WERI-Rb-1 (cell line): Measurements from ENCODE around the gene BSCL2.

Source experiments
- DNase-seq: peaks from one replicate; pipeline ENCODE4 v3.0.0-alpha.2; 2020
- H3K27ac ChIP-seq: fragments of 250-450 bp; sonication (Bioruptor Pico); 2 replicates; pipeline ENCODE4 v1.5.1; 2020; ENCODE audit warnings: mild to moderate bottlenecking, moderate library complexity
- H3K27me3 ChIP-seq: fragments of 250-450 bp; sonication (Bioruptor Pico); 2 replicates; pipeline ENCODE4 v1.5.1; 2021; ENCODE audit warnings: mild to moderate bottlenecking, low read depth, moderate library complexity; ENCODE audit not compliant: insufficient read depth, severe bottlenecking
- H3K36me3 ChIP-seq: fragments of 250-450 bp; sonication (Bioruptor Pico); 2 replicates; pipeline ENCODE4 v1.5.1; 2020; ENCODE audit warnings: mild to moderate bottlenecking, moderate library complexity
- H3K4me3 ChIP-seq: 2 replicates; pipeline ENCODE4 v1.5.1; 2011; ENCODE audit warnings: low read depth, mild to moderate bottlenecking, control low read depth, low read length
- H3K9me3 ChIP-seq: fragments of 250-450 bp; sonication (Bioruptor Pico); 2 replicates; pipeline ENCODE4 v1.5.1; 2021; ENCODE audit warnings: mild to moderate bottlenecking, moderate library complexity; ENCODE audit not compliant: severe bottlenecking
- CTCF ChIP-seq: IDR thresholded peaks from 2 replicates; pipeline ENCODE4 v1.5.1; 2011; ENCODE audit warnings: low read depth, mild to moderate bottlenecking, control low read depth, inconsistent platforms, low read length

The BSCL2 gene

GRCh38 chr11:62715150-62716130 is 8.2 kb upstream of the BSCL2 start:
- Histone ChIP-seq H3K27me3 (no peaks in the 10 kb centered on the region), H3K9me3 (no peaks in the 10 kb centered on the region), H3K27ac (no peak overlapping the region), H3K4me3 (no peak overlapping the region), H3K36me3 (peaks cover 92% of the 10 kb centered on the region)
- 0 out of 2 replicates have a peak, but pooled peaks have one; percentile 8 for TF ChIP-seq CTCF
- no peak for DNase-seq

DNA sequence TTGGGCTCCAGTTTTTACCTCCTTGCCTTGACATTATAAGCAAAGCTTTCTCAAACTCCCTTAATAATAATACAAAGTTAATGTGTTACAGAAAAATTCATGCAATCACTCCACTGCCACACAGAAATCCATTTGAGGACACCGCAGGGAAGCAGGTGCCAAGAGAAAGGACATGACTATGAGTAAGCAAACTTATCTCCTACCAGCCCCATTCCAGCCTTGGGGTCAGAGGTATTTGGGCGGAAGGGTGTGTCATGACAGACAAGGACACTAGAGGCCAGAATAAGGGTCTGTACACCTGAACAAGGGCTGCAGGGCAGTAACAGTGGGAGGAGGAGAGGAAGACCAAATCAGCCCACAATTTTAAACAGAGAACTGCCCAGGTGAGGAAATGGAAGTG is 6.1 kb upstream of the BSCL2 start:
- no peak for TF ChIP-seq CTCF
- Histone ChIP-seq H3K9me3 (no peaks in the 10 kb centered on the region), H3K27ac (no peak overlapping the region), H3K4me3 (no peak overlapping the region), H3K36me3 (peaks cover 81% of the 10 kb centered on the region), H3K27me3 (no peaks in the 10 kb centered on the region)
- DNase-seq, result no peak

DNA sequence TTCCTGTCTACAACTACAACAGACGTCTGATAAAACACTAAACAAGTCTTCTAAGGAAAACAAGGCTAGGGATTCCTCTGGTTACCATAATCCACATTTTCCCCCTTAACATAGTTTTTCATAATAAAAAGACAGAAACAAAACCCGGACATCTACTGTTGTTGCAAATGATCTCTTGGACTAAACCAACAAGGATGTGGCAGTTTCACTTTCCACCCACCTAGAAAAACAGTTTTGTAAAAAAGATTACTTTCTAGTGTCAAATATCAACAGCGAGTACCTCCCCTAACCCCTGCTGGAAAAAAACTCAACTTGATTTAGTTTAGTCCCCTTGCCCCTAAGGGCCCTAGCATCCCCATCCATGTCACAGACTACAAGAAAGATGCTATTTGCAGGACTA is 5.6 kb upstream of the BSCL2 start:
- Histone ChIP-seq H3K9me3 (no peaks in the 10 kb centered on the region), H3K36me3 (peaks cover 78% of the 10 kb centered on the region), H3K27ac (no peak overlapping the region), H3K4me3 (no peak overlapping the region), H3K27me3 (no peaks in the 10 kb centered on the region)
- DNase-seq, result no peak
- TF ChIP-seq CTCF, result no peak

GRCh38 chr11:62712276-62712812 is 5.1 kb upstream of the BSCL2 start:
- DNase-seq, result no peak
- H3K36me3 ChIP-seq, result peaks cover 78% of the 10 kb centered on the region
- H3K27ac ChIP-seq, result no peak overlapping the region

DNA sequence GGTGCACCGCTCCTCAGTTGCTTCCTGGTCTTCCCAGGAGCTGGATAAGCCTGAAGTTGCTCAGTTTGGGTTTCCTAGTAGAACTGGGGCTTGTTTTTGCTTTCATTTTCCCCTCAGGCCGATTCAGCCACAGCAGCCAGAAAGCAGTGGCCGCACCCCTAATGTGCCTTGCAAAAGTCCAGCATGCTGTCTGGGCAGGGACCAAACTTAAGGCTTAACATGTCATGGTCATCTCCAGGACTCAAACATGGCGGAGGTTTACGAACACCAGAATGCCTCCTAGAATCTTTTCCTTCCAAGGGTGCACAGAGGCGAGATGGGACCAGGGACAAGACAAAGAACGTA is 2.7 kb upstream of the BSCL2 start:
- Histone ChIP-seq H3K4me3 (peak overlapping the region; percentile 69), H3K27ac (peak overlapping the region; percentile 87), H3K9me3 (no peaks in the 10 kb centered on the region), H3K27me3 (no peaks in the 10 kb centered on the region), H3K36me3 (peaks cover 67% of the 10 kb centered on the region)
- no peak for TF ChIP-seq CTCF
- no peak for DNase-seq

More at GRCh38 chr11:62712276-62712812, 5.1 kb upstream of the BSCL2 start:
- no peaks in the 10 kb centered on the region for H3K9me3 ChIP-seq
- no peaks in the 10 kb centered on the region for H3K27me3 ChIP-seq
- H3K4me3 ChIP-seq, result no peak overlapping the region
- no peak for TF ChIP-seq CTCF
